Central memory CD8-positive, alpha-beta T cell (primary cell): Measurements from ENCODE around the gene ZNF429.
"Not testable (repeated sequence)": the region's sequence is repeated elsewhere in the genome, so short reads cannot be mapped to it uniquely, and the experiment has no call there.

ENCODE experiments used
- ATAC-seq: fragments of 150-1000 bp; cut with Tn5 transposase; replicated peaks from 2 replicates; pipeline ENCODE4 v1.10.0; 2022; ENCODE audit warnings: mild to moderate bottlenecking, moderate FRiP score, moderate number of reproducible peaks; ENCODE audit not compliant: poor library complexity, severe bottlenecking; ENCODE audit errors: extremely low read depth
- DNase-seq, 2 donors: peaks; one replicate each; pipeline ENCODE4 v3.0.0; 2021; ENCODE audit warnings: low spot score in 2 of 2
- H3K27ac Mint-ChIP-seq: one replicate; pipeline ENCODE4 v1.8.0; 2022; ENCODE audit warnings: low read depth, mild to moderate bottlenecking, moderate library complexity, mixed read lengths
- H3K27me3 Mint-ChIP-seq: one replicate; pipeline ENCODE4 v1.8.0; 2022; ENCODE audit warnings: mixed read lengths
- H3K36me3 Mint-ChIP-seq: one replicate; pipeline ENCODE4 v1.8.0; 2022; ENCODE audit warnings: mild to moderate bottlenecking, moderate library complexity, mixed read lengths; ENCODE audit not compliant: insufficient read depth
- H3K4me1 Mint-ChIP-seq: one replicate; pipeline ENCODE4 v1.8.0; 2022; ENCODE audit warnings: mixed read lengths
- H3K4me3 Mint-ChIP-seq: one replicate; pipeline ENCODE4 v1.8.0; 2022; ENCODE audit warnings: mild to moderate bottlenecking, moderate library complexity, mixed read lengths
- H3K9me3 Mint-ChIP-seq: one replicate; pipeline ENCODE4 v1.8.0; 2022; ENCODE audit warnings: mixed read lengths

ZNF429 gene

DNA sequence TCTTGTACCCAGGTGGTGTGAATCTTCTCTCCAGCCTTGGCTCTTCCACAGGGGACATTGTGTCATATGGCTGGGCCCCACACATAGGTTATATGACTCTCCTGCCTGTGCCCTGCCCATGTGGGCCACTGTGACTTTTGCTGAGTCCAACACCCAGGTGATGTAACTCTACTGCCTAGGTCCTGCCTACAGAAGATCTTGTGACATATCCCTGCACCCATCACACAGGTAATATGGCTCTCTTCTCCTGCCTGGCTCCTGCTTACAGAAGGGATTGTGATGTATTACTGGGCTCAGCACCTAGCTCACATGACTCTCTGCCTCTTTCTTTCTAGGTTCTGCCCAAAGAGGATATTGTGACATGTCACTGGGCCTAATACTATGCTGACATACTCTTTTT, 19.5 kb upstream of the ZNF429 start:
- ATAC-seq (no peak), DNase-seq (no peak)
- H3K4me1 Mint-ChIP-seq, result peaks cover 11% of the 10 kb centered on the region
- no peaks in the 10 kb centered on the region for H3K27me3 Mint-ChIP-seq
- no peak overlapping the region for H3K4me3 Mint-ChIP-seq
- peaks cover 5% of the 10 kb centered on the region for H3K36me3 Mint-ChIP-seq
- no peak overlapping the region for H3K27ac Mint-ChIP-seq
- no peaks in the 10 kb centered on the region for H3K9me3 Mint-ChIP-seq

DNA sequence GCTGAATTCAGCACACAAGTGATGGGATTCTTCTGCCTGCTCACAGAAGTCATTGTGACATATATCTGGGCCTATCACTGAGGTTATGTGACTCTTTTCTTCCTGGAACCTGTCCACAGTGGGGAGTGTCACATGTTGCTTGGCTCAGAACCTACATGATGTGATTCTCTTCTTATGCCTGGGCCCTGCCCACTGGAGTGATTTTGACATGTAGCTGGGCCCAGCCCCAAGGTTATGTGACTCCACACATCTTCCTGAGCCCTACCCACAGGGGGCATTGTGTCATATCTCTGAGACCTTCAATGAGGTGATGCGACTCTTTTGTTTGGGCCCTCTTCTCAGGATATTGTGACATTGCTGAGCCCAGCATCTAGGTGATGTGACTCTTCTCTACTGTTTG, 17.4 kb upstream of the ZNF429 start:
- no peak overlapping the region for H3K27ac Mint-ChIP-seq
- no peak overlapping the region for H3K4me3 Mint-ChIP-seq
- DNase-seq, result no peak
- H3K27me3 Mint-ChIP-seq, result no peaks in the 10 kb centered on the region
- H3K4me1 Mint-ChIP-seq, result peaks cover 6% of the 10 kb centered on the region
- no peak for ATAC-seq
- H3K9me3 Mint-ChIP-seq, result no peaks in the 10 kb centered on the region
- H3K36me3 Mint-ChIP-seq, result peaks cover 3% of the 10 kb centered on the region

DNA sequence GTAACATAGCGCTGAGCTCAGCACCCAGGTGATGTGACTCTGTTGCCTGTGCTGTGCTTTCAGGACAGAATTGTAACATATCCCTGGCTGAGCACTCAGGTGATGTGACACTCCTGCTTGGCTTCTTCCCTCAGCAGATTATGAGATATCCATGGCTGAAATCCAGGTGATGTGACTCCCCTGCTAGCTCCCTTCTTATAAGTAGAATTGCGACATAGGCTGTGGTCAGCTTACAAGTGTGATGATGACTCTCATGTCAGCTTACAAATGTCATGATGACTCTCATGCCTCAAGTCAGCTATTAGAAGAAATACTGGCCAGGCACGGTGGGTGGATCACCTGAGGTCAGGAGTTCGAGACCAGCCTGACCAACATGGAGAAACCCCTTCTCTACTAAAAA, 14.3 kb upstream of the ZNF429 start:
- Mint-ChIP-seq H3K4me1 (no peaks in the 10 kb centered on the region), H3K27me3 (no peaks in the 10 kb centered on the region), H3K4me3 (no peak overlapping the region), H3K9me3 (no peaks in the 10 kb centered on the region), H3K27ac (no peak overlapping the region), H3K36me3 (peaks cover 1% of the 10 kb centered on the region)
- ATAC-seq (no peak), DNase-seq (no peak)

DNA sequence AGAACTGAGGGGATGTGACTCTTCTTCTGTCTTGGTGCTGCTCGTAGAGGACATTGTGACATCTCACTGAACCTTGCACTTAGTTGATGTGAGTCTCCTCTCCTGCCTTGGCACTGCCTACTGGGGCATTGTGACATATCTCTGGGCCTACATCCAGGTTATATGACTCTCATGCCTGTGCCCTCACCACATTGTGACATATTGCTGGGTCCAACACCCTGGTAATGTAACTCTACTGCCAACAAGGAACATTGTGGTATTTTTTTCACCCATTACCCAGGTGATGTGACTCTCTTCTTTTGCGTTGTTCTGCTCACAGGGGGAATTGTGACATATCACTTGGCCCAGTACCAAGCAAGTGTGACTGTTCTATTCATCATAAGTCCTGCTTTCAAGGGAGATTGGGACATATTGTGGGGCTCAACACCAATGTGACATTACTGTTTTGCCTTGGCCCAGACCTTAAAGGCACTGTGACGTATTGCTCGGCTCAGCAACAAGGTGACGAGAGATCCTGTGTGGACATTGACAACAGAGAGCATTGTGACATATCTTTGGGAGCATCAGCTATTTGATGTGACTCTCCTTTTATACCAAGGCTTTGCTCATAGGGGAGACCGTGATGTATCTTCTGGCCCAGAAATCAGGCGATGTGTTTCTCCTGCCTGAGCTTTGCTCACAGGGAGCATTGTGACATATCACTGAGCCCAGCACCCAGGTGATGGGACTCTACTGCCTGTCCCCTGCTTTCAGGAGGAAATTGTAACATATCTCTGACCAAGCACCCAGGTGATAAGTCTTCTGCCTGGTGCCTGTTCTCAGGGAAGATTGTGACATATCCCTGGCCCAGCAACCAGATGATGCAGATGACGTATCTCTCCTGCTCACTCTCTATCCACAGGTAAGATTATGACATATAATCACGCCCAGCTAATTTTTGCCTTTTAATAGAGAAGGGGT, 12.2 kb upstream of the ZNF429 start:
- H3K9me3 Mint-ChIP-seq, result no peaks in the 10 kb centered on the region
- no peaks in the 10 kb centered on the region for H3K27me3 Mint-ChIP-seq
- H3K27ac Mint-ChIP-seq, result no peak overlapping the region
- H3K4me3 Mint-ChIP-seq, result no peak overlapping the region
- ATAC-seq, result no peak
- no peaks in the 10 kb centered on the region for H3K4me1 Mint-ChIP-seq
- H3K36me3 Mint-ChIP-seq, result peaks cover 1% of the 10 kb centered on the region
- no peak for DNase-seq

DNA sequence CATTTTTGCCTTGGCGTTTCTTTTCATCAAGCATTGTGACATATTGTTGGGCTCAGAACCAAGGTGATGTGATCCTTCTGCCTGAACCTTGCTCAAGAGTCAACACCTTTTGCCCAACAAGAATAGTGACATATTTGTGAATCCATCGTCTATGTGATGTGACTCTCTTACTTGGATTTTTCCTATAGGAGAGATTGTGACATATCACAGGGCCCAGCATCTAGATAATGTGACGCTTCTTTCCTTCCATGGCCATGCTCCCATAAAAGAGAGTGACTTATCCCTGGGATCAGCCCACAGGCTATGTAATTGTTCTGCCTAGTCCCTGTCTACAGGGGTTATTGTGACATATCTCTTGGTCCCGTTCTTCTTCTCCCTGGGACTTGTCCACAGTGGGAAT, 8.5 kb upstream of the ZNF429 start:
- no peaks in the 10 kb centered on the region for H3K4me1 Mint-ChIP-seq
- DNase-seq (no peak), ATAC-seq (no peak)
- H3K9me3 Mint-ChIP-seq, result no peaks in the 10 kb centered on the region
- H3K27me3 Mint-ChIP-seq, result no peaks in the 10 kb centered on the region
- no peak overlapping the region for H3K27ac Mint-ChIP-seq
- H3K4me3 Mint-ChIP-seq, result no peak overlapping the region
- peaks cover 1% of the 10 kb centered on the region for H3K36me3 Mint-ChIP-seq

DNA sequence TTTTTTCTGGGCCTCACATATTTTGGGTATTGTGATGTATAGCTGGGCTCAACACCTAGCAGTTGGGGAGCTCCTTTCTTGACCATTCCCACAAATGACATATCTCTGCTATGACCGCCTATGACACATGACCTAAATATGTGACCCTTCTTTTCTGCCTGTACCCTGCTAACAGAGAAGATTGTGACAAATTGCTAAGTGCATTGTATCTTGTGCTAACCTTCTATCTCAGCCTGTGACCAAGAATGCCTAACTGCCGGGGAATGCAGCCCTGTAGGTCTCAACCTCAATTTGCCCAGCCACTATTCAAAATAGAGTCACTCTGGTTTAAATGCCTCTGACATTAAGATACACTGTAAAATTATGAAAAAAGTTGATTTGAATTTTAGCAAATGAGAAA, 6.8 kb upstream of the ZNF429 start:
- H3K9me3 Mint-ChIP-seq, result no peaks in the 10 kb centered on the region
- H3K4me3 Mint-ChIP-seq, result no peak overlapping the region
- H3K4me1 Mint-ChIP-seq, result no peaks in the 10 kb centered on the region
- H3K36me3 Mint-ChIP-seq, result peaks cover 1% of the 10 kb centered on the region
- no peak overlapping the region for H3K27ac Mint-ChIP-seq
- no peak for DNase-seq
- H3K27me3 Mint-ChIP-seq, result no peaks in the 10 kb centered on the region
- no peak for ATAC-seq

DNA sequence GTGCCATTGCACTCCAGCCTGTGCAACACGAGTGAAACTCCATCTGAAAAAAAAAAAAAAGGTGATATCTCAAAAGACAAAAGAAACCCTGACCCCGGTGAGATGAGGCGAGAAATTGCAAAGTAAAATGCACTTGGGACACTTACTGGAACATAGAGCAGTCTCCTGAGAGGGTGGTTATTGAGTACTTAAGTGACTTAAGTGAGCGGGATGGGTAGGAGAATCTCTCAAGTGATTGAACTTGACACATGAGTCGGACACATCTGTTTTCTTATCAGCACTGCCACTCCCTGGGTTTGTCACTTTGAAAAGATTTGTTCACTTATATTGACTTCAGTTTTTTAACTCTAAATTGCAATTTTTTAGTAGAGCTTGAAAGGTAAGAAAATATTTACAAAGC, 2.8 kb downstream of the ZNF429 start:
- Mint-ChIP-seq H3K9me3 (no peaks in the 10 kb centered on the region), H3K27me3 (no peaks in the 10 kb centered on the region), H3K27ac (no peak overlapping the region), H3K4me1 (peaks cover 32% of the 10 kb centered on the region), H3K36me3 (peaks cover 5% of the 10 kb centered on the region), H3K4me3 (peak overlapping the region; percentile 100)
- no peak for DNase-seq
- no peak for ATAC-seq

DNA sequence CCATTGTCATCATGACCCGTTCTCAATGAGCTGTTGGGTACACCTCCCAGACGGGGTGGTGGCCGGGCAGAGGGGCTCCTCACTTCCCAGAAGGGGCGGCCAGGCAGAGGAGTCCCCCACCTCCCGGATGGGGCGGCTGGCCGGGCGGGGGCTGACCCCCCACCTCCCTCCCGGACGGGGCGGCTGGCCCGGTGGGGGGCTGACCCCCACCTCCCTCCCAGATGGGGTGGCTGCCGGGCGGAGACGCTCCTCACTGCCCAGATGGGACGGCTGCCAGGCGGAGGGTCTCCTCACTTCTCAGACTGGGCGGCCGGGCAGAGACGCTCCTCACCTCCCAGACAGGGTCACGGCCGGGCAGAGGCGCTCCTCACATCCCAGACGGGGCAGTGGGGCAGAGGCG, 5.7 kb downstream of the ZNF429 start:
- H3K4me3 Mint-ChIP-seq, H3K36me3 Mint-ChIP-seq, H3K9me3 Mint-ChIP-seq, DNase-seq, ATAC-seq, H3K27ac Mint-ChIP-seq, H3K27me3 Mint-ChIP-seq: not testable (repeated sequence)
- peaks cover 35% of the 10 kb centered on the region for H3K4me1 Mint-ChIP-seq

DNA sequence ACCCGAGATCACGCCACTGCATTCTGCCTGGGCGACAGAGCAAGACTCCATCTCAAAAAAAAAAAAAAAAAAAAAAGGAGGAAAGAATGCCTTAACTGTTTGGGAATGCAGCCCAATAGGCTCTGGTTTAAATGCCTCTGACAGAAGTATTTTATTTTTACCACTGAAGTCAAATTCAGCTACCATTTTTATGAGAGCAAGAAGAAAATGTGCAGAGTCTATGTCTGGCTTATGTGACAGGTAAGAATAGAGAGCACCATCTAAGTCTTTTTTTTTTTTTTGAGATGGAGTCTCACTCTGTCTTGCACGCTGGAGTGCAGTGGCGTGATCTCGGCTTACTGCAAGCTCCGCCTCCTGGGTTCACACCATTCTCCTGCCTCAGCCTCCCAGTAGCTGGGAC, 7.2 kb downstream of the ZNF429 start:
- H3K36me3 Mint-ChIP-seq, H3K27me3 Mint-ChIP-seq, ATAC-seq, DNase-seq, H3K4me3 Mint-ChIP-seq, H3K27ac Mint-ChIP-seq, H3K9me3 Mint-ChIP-seq: not testable (repeated sequence)
- H3K4me1 Mint-ChIP-seq, result peaks cover 34% of the 10 kb centered on the region

DNA sequence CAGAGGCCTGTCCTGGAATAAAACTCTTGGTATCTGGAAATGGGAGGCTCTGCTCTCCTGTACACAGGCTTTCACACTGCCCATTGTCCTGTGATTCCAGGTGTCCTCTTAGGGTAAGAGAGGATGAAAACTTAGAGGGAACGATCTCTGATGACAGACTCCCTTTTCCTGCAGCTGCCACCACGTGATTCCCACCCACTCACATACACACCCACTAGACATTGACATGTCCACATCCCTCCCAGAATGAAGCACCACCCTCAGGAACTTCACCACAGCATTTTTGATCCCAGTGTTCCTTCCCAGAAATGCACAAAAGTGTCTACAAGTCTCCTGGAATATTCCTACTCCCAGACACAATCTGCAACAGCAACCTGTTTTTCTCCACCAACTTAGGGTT, 8.2 kb downstream of the ZNF429 start:
- H3K36me3 Mint-ChIP-seq, result peaks cover 3% of the 10 kb centered on the region
- no peak overlapping the region for H3K4me3 Mint-ChIP-seq
- peak overlapping the region; percentile 68 for H3K27ac Mint-ChIP-seq
- peaks cover 40% of the 10 kb centered on the region for H3K4me1 Mint-ChIP-seq
- no peaks in the 10 kb centered on the region for H3K27me3 Mint-ChIP-seq
- peaks cover 12% of the 10 kb centered on the region for H3K9me3 Mint-ChIP-seq
- DNase-seq, result no peak
- no peak for ATAC-seq

DNA sequence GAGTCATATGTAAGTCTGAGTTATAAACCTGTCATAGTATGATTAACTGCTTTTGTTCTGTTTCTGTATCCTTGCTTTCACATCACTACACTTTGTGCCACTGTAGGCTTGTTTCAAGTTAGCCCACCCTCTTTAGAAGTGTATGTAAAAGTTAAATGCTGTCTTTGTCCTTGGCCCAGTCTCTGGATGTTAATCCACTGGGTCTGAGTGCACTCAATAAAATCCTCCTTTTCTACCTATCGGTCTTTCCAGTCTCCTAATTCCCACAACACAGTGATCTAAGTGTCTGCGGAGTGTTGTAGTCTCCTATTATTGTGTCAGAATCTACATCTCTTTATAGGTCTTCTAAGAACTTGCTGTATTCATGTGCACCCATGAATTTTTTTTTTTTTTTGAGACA, 14.1 kb downstream of the ZNF429 start:
- no peak overlapping the region for H3K27ac Mint-ChIP-seq
- H3K4me1 Mint-ChIP-seq, result peaks cover 30% of the 10 kb centered on the region
- H3K27me3 Mint-ChIP-seq, result no peaks in the 10 kb centered on the region
- H3K36me3 Mint-ChIP-seq, result peaks cover 12% of the 10 kb centered on the region
- no peak overlapping the region for H3K4me3 Mint-ChIP-seq
- DNase-seq (no peak), ATAC-seq (no peak)
- peaks cover 27% of the 10 kb centered on the region for H3K9me3 Mint-ChIP-seq

DNA sequence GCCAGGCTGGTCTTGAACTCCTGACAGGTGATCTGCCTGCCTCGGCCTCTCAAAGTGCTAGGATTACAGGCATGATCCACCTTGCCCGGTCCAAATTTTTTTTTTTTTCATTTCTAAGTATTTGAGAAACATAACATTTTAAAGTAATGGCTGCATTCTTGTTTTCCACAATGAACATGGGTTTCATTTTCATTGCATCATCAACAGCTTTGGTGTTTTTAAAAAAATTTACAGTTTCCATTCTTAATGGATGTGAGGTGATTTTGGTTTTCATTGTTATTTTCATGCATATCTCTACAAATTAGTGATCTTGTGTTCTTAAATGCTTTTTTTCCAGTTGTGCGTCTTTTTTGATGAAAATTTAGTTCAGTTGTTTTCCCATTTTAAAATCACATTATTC, 27.5 kb downstream of the ZNF429 start:
- Mint-ChIP-seq H3K4me3 (no peak overlapping the region), H3K27ac (no peak overlapping the region), H3K36me3 (peaks cover 27% of the 10 kb centered on the region), H3K4me1 (no peaks in the 10 kb centered on the region), H3K27me3 (no peaks in the 10 kb centered on the region), H3K9me3 (peaks cover 25% of the 10 kb centered on the region)
- DNase-seq (no peak), ATAC-seq (no peak)

DNA sequence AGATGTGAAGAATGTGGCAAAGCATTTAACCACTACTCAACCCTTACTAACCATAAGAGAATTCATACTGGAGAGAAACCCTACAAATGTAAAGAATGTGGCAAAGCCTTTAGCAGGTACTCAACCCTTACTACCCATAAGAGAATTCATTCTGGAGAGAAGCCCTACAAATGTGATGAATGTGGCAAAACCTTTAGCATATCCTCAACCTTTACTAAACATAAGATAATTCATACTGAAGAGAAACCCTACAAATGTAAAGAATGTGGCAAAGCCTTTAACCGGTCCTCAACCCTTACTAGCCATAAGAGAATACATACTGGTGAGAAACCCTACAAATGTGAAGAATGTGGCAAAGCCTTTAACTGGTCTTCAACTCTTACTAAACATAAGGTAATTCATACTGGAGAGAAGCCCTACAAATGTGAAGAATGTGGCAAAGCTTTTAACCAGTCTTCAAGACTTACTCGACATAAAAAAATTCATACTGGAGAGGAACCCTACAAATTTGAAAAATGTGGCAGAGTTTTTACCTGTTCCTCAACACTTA, 31.4 kb downstream of the ZNF429 start:
- peaks cover 17% of the 10 kb centered on the region for H3K36me3 Mint-ChIP-seq
- H3K4me3 Mint-ChIP-seq, DNase-seq, H3K4me1 Mint-ChIP-seq, H3K27ac Mint-ChIP-seq, ATAC-seq, H3K27me3 Mint-ChIP-seq: not testable (repeated sequence)
- peaks cover 30% of the 10 kb centered on the region for H3K9me3 Mint-ChIP-seq
